ENCODE measurements around the gene SPATA2L. TPM values are rescaled to one million over a fixed set of nuclear protein-coding genes. Genes with fewer than 3 reads are reported as not detected.

SPATA2L gene
- total RNA-seq, 1 donor from 2014 or later = 18.6 TPM

DNA sequence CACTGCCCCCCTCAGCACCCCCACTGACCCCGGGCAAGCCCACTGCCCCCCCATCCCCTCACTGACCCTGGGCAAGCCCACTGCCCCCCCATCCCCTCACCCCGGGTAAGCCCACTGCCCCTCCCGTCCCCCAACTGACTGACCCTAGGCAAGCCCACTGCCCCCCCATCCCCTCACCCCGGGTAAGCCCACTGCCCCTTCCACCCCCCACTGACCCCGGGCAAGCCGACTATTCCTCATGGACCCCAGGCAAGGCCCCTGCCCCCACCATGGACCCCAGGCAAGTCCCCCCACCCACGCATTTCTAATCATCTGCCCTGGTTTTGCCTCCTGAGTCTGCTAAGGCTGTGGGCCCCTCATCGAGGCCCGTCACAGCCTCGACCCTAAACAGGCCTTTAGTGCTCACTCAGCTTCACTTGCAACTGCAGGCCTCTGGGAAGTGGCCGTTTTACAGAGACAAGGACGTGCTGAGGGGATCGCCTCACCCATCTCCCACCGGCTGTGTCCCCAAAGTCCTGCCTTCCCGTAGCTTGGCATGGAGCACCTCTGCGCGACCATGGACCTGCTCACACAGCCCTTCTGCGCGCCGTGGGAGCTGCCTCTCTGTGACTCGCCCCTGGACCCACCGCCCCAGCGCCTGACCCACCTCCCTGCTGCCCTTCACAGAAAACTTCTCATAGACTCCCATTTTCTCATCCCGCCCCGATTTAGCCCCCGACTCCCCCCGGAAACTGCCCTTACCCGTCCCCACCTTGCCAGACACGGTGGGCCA is 15.6 kb upstream of the SPATA2L start:
- no peak overlapping the region for H3K27ac Mint-ChIP-seq (ENCODE audit: unreplicated experiment)
- H3K36me3 Mint-ChIP-seq (ENCODE audit: unreplicated experiment) = no peaks in the 10 kb centered on the region
- peaks cover 2% of the 10 kb centered on the region for H3K4me1 Mint-ChIP-seq (ENCODE audit: low read depth, unreplicated experiment)
- peaks cover 9% of the 10 kb centered on the region for H3K9me3 Mint-ChIP-seq (ENCODE audit: unreplicated experiment)
- no peak for DNase-seq
- H3K4me3 Mint-ChIP-seq (ENCODE audit: unreplicated experiment) = no peak overlapping the region
- TF ChIP-seq, protein P1, sequence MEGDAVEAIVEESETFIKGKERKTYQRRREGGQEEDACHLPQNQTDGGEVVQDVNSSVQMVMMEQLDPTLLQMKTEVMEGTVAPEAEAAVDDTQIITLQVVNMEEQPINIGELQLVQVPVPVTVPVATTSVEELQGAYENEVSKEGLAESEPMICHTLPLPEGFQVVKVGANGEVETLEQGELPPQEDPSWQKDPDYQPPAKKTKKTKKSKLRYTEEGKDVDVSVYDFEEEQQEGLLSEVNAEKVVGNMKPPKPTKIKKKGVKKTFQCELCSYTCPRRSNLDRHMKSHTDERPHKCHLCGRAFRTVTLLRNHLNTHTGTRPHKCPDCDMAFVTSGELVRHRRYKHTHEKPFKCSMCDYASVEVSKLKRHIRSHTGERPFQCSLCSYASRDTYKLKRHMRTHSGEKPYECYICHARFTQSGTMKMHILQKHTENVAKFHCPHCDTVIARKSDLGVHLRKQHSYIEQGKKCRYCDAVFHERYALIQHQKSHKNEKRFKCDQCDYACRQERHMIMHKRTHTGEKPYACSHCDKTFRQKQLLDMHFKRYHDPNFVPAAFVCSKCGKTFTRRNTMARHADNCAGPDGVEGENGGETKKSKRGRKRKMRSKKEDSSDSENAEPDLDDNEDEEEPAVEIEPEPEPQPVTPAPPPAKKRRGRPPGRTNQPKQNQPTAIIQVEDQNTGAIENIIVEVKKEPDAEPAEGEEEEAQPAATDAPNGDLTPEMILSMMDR (IDR thresholded peaks at IDR 0.05; ENCODE audit: partially characterized antibody, unreplicated experiment) = no peak
- H3K27me3 Mint-ChIP-seq (ENCODE audit: unreplicated experiment) = peaks cover 5% of the 10 kb centered on the region

DNA sequence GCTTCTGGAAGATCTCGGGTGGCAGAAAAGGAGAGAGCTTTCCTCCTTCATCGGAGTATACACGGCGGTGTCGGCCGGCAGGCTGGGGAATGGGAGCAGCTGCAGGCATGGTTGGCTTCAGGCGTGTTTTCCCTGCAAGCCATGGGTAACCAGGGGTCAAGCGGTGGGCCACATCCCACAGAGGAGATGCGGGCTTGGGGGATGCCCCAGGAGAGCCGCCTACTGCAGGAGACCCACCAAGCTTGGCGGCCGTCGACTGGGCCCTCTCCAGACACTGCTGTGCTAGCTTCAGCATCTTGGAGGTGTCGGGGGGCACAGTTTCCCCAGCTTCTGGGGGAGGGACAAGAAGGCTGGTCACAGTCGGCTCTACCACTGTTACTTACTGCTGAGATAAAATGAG is 15.0 kb upstream of the SPATA2L start:
- DNase-seq = no peak
- no peak overlapping the region for H3K4me3 Mint-ChIP-seq (ENCODE audit: unreplicated experiment)

DNA sequence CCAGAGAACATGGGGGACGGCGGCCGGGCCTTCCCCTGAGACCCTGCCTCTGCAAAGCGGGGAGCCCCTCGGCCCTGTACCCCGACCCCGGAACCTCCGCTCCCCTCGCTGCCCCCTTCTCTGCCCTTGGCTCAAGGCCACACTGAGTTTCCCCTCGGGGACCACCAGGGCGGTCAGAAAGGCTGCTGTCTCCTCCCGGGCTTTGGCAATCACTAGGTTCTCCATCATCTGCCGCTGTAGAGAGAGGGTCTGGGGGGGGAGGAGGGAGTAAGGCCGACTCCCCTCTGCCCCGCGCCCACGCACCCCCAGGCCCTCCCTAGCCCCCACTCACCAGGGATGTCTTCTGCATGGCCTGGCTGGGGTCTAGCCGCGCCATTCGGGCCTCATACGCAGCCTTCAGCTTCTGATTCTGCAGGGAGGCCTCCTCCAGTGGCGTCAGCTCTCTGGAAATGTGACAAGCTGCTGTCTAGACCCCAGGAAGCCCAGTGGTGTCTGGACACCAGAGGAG is 10.8 kb upstream of the SPATA2L start:
- no peak for DNase-seq
- peak overlapping the region; percentile 55 for H3K4me3 Mint-ChIP-seq (ENCODE audit: unreplicated experiment)
- TF ChIP-seq, protein P1 (IDR thresholded peaks at IDR 0.05; ENCODE audit: partially characterized antibody, unreplicated experiment) = no peak
- peaks cover 2% of the 10 kb centered on the region for H3K27me3 Mint-ChIP-seq (ENCODE audit: unreplicated experiment)
- H3K36me3 Mint-ChIP-seq (ENCODE audit: unreplicated experiment) = no peaks in the 10 kb centered on the region
- H3K9me3 Mint-ChIP-seq (ENCODE audit: unreplicated experiment) = no peaks in the 10 kb centered on the region
- H3K27ac Mint-ChIP-seq (ENCODE audit: unreplicated experiment) = peak overlapping the region; percentile 33
- peaks cover 2% of the 10 kb centered on the region for H3K4me1 Mint-ChIP-seq (ENCODE audit: low read depth, unreplicated experiment)

More for the DNA sequence above, 15.0 kb upstream of the SPATA2L start:
- peaks cover 2% of the 10 kb centered on the region for H3K4me1 Mint-ChIP-seq (ENCODE audit: low read depth, unreplicated experiment)
- TF ChIP-seq, protein P1 (IDR thresholded peaks at IDR 0.05; ENCODE audit: partially characterized antibody, unreplicated experiment) = no peak
- peaks cover 9% of the 10 kb centered on the region for H3K9me3 Mint-ChIP-seq (ENCODE audit: unreplicated experiment)
- H3K27ac Mint-ChIP-seq (ENCODE audit: unreplicated experiment) = no peak overlapping the region
- no peaks in the 10 kb centered on the region for H3K36me3 Mint-ChIP-seq (ENCODE audit: unreplicated experiment)
- peaks cover 5% of the 10 kb centered on the region for H3K27me3 Mint-ChIP-seq (ENCODE audit: unreplicated experiment)

DNA sequence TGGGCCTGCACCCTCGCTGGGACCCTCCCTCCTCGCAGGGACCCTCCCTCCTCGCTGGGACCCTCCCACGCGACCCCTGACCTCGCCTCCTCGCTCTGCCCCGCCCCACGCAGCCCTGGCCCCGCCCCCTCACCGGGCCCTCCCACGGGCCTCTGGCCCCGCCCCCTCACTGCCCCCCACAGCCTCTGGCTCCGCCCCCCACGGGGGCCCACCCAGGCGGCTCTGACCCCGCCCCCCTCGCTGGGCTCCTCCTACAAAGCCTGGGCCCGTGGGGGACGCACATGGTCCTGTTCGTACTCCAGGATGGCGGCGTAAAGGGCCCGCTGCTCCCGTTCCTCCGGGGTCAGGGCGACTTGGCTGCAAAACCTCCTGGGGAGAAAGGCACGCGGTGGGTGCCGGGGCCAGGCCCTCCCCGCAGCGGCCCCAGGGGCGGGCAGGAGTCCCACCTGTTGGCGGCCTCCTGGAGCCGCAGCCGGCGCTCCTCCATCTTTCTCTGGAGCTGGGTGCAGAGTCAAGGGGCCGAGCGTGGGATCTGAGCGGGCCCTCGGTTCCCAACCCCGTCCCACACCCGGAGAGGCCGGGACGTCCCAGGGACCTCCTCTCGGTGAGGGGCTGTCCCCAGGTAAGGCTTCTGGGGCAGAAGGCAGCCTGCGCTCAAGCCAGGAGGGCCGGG is 10.2 kb upstream of the SPATA2L start:
- Mint-ChIP-seq H3K9me3 (ENCODE audit: unreplicated experiment) (no peaks in the 10 kb centered on the region), H3K27ac (ENCODE audit: unreplicated experiment) (no peak overlapping the region), H3K4me1 (ENCODE audit: low read depth, unreplicated experiment) (peaks cover 2% of the 10 kb centered on the region), H3K4me3 (ENCODE audit: unreplicated experiment) (no peak overlapping the region), H3K36me3 (ENCODE audit: unreplicated experiment) (no peaks in the 10 kb centered on the region), H3K27me3 (ENCODE audit: unreplicated experiment) (peaks cover 2% of the 10 kb centered on the region)
- peak; percentile 70 for DNase-seq
- TF ChIP-seq, protein P1 (IDR thresholded peaks at IDR 0.05; ENCODE audit: partially characterized antibody, unreplicated experiment) = no peak

Data from glutamatergic neuron (in vitro differentiated cells).